ENCODE measurements around the gene TRAPPC13.
"Not testable (repeated sequence)": the region's sequence is repeated elsewhere in the genome, so short reads cannot be mapped to it uniquely, and the experiment has no call there.

TRAPPC13 gene

GRCh38 chr5:65624571-65625555 is at the start of gene TRAPPC13, which contains the start of gene SHLD3:
Gene TRAPPC13 (plus strand): TSS chr5:65625027. CDS start chr5:65625061, 34 bp downstream.
Gene SHLD3 (plus strand): TSS chr5:65625027. CDS start chr5:65629588, 4,561 bp downstream.
- DNase-seq = peak; percentile 82 to 86

GRCh38 chr5:65577141-65577540 is 47.7 kb upstream of the TRAPPC13 start:
- DNase-seq = no peak

GRCh38 chr5:65588694-65589093 is 36.1 kb upstream of the TRAPPC13 start:
- DNase-seq = no peak

- not testable (repeated sequence) for DNase-seq
Observed at GRCh38 chr5:65601761-65602160, 23.1 kb upstream of the TRAPPC13 start.

GRCh38 chr5:65611524-65611923 is 13.3 kb upstream of the TRAPPC13 start:
- peak in 1 of 2 experiments; percentile 31 for DNase-seq

GRCh38 chr5:65612298-65612907 is 12.4 kb upstream of the TRAPPC13 start:
- no peak for DNase-seq

- DNase-seq = no peak
Observed at GRCh38 chr5:65620021-65620420, 4.8 kb upstream of the TRAPPC13 start.

- DNase-seq = not testable (repeated sequence)
Observed at GRCh38 chr5:65621961-65622360, 2.9 kb upstream of the TRAPPC13 start.

GRCh38 chr5:65623482-65623881 is 1.3 kb upstream of the TRAPPC13 start:
- DNase-seq = peak in 1 of 2 experiments; percentile 0

GRCh38 chr5:65624025-65624570 is 729 bp upstream of the TRAPPC13 start, which contains the start of gene TRIM23:
Gene TRIM23 (minus strand): TSS chr5:65624333. CDS start chr5:65624274, 59 bp downstream.
- peak; percentile 82 to 89 for DNase-seq

GRCh38 chr5:65625743-65626142 is 916 bp downstream of the TRAPPC13 start:
- DNase-seq = no peak

- DNase-seq = no peak
Observed at GRCh38 chr5:65630981-65631380, 6.2 kb downstream of the TRAPPC13 start.

- no peak for DNase-seq
Observed at GRCh38 chr5:65640240-65640639, 15.4 kb downstream of the TRAPPC13 start.

- no peak for DNase-seq
Observed at GRCh38 chr5:65646938-65647337, 22.1 kb downstream of the TRAPPC13 start.

GRCh38 chr5:65647941-65648340 is 23.1 kb downstream of the TRAPPC13 start:
- no peak for DNase-seq

GRCh38 chr5:65651144-65651543 is 26.3 kb downstream of the TRAPPC13 start:
- no peak for DNase-seq

GRCh38 chr5:65654713-65655112 is 29.9 kb downstream of the TRAPPC13 start:
- DNase-seq = no peak

GRCh38 chr5:65663804-65664521 is 39.1 kb downstream of the TRAPPC13 start:
- DNase-seq = no peak

- DNase-seq = no peak
Observed at GRCh38 chr5:65668696-65669095, 43.9 kb downstream of the TRAPPC13 start.

- no peak for DNase-seq
Observed at GRCh38 chr5:65672796-65673195, 48.0 kb downstream of the TRAPPC13 start.

GRCh38 chr5:65674749-65675148 is 49.9 kb downstream of the TRAPPC13 start:
- DNase-seq = no peak

GRCh38 chr5:65676056-65676455 is 51.2 kb downstream of the TRAPPC13 start:
- DNase-seq = not testable (repeated sequence)

- no peak for DNase-seq
Observed at GRCh38 chr5:65682148-65682547, 57.3 kb downstream of the TRAPPC13 start.
